Heart left ventricle (tissue), 16 donors: ENCODE measurements around the gene MBD1. TPM values are rescaled to one million over a fixed set of nuclear protein-coding genes. Genes with fewer than 3 reads are reported as not detected.
"Not testable (repeated sequence)": the region's sequence is repeated elsewhere in the genome, so short reads cannot be mapped to it uniquely, and the experiment has no call there.

Experiments
- ATAC-seq, 4 donors: fragments of 200-7000 bp; cut with Tn5 transposase; one replicate each; pipeline ENCODE4 v1.9.1; 2020 to 2022; ENCODE audit warnings: moderate library complexity in 4 of 4, mild to moderate bottlenecking in 3 of 4, moderate number of reproducible peaks in 1 of 4
- DNase-seq, 5 donors: peaks; one replicate each; pipeline ENCODE4 v3.0.0-alpha.2; 2020
- H3K27ac ChIP-seq, 12 donors: fragments of 200-600 bp; sonication (generic) in 4 of 12; one replicate each; pipeline versions ENCODE4 v1.5.0 to v1.8.0; 2016 to 2022; ENCODE audit warnings: mild to moderate bottlenecking in 2 of 12
- H3K27me3 ChIP-seq, 9 donors: fragments of 200-600 bp; sonication (generic) in 2 of 9; one replicate each; pipeline versions ENCODE4 v1.5.1 to v1.8.0; 2016 to 2022; ENCODE audit warnings: mild to moderate bottlenecking in 3 of 9
- H3K36me3 ChIP-seq, 9 donors: fragments of 200-600 bp; sonication (generic) in 2 of 9; one replicate each; pipeline versions ENCODE4 v1.5.0 to v1.8.0; 2018 to 2022; ENCODE audit warnings: mild to moderate bottlenecking in 2 of 9
- H3K4me1 ChIP-seq, 12 donors: fragments of 200-600 bp; sonication (generic) in 4 of 12; one replicate each; pipeline versions ENCODE4 v1.5.0 to v1.8.0; 2016 to 2022; ENCODE audit warnings: mild to moderate bottlenecking in 3 of 12
- H3K4me3 ChIP-seq, 12 donors: fragments of 200-600 bp; sonication (generic) in 4 of 12; one replicate each; pipeline versions ENCODE4 v1.5.0 to v1.8.0; 2017 to 2022; ENCODE audit warnings: mild to moderate bottlenecking in 9 of 12, moderate library complexity in 4 of 12
- H3K9me3 ChIP-seq, 12 donors: fragments of 200-600 bp; sonication (generic) in 4 of 12; one replicate each; pipeline versions ENCODE4 v1.5.0 to v1.8.0; 2016 to 2022; ENCODE audit warnings: mild to moderate bottlenecking in 1 of 12
- POLR2A ChIP-seq, 2 donors: fragments of 450-650 bp; IDR thresholded peaks; one replicate each; pipeline ENCODE4 v1.6.1; 2017; ENCODE audit warnings: antibody characterized with exemption in 2 of 2, mild to moderate bottlenecking in 2 of 2, moderate library complexity in 2 of 2
- WGBS, 4 donors: extraction: QIAGEN DNeasy Blood & Tissue Kit in 2 of 4; methylation state at CpG; one replicate each; pipeline versions ENCODE4 v1.1.5 to v1.1.7; 2013 to 2018; 5-methylcytosine and 5-hydroxymethylcytosine counted together
- intact Hi-C, 10 donors: fragments of 100-400 bp; cut with DNase I; formaldehyde crosslinking; loops; one replicate each; pipeline versions ENCODE4 v1.11.1 to v1.14.2; 2022
- polyA plus RNA-seq, 2 donors: library from polyadenylated mRNA; stranded (reverse); fragments of 200-250 nt; gene quantifications; one replicate each; pipeline ENCODE4 v1.2.3, GENCODE V29; 2013
- total RNA-seq, 9 donors: library from RNA; depleted of rRNA in 2 of 9; stranded (reverse); fragments of >200 nt in 2 of 9; fragmentation: NEBNext Ultra II Directional in 3 of 9; extraction: Animal tissue kit (Norgen Biotek cat#: 25700) in 3 of 9; gene quantifications; one replicate each; pipeline versions ENCODE4 v1.1.0 to v1.2.4, GENCODE V29; 2016 to 2023
- TF ChIP-seq, protein P1 (sequence below), 12 donors: fragments of 200-600 bp; sonication (generic) in 4 of 12; IDR thresholded peaks; one replicate each; pipeline versions ENCODE4 v1.5.0 to v1.8.0; 2018 to 2022; ENCODE audit warnings: antibody characterized with exemption in 12 of 12, mild to moderate bottlenecking in 5 of 12
- donor health status: ischemic (EF 13 %, LVEDD 7.1; RV severe dilation, severe dysfunction).
- donor health status: healthy with polysubstance abuse.
- donor health status: DM: no; HTN: yes; CAD: no.
- donor health status: DM: no; HTN: no; CAD: no.
- donor health status: ischemic (EF 25% LVEDD 6.9; RV normal size, moderate dysfunction).
- donor health status: ischemic (EF 25% LVEDD 5.7; RV mildly dilated, moderate dysfunction).
- donor health status: healthy.
- donor health status: DM: yes; HTN: yes; CAD: no.
- donor health status: ischemic (EF 35%, LVEDD 5.7; RV mildly dilated, moderate dysfunction).
- donor health status: nonischemic (EF 11% LVEDD 7.7; RV severe dilation, severe dysfunction).
- donor health status: DM: yes; HTN: yes; CAD: no.
- donor health status: PGD.
- donor health status: ischemic (EF 29% LVEDD 5.4; RV normal size, mild dysfunction).
- donor health status: nonischemic (EF 23%, LVEDD 6.1; RV moderate dilation, normal function).

The MBD1 gene
- total and polyA plus RNA-seq, 11 donors: 22.4 to 87.7 (median 51.4) TPM

DNA sequence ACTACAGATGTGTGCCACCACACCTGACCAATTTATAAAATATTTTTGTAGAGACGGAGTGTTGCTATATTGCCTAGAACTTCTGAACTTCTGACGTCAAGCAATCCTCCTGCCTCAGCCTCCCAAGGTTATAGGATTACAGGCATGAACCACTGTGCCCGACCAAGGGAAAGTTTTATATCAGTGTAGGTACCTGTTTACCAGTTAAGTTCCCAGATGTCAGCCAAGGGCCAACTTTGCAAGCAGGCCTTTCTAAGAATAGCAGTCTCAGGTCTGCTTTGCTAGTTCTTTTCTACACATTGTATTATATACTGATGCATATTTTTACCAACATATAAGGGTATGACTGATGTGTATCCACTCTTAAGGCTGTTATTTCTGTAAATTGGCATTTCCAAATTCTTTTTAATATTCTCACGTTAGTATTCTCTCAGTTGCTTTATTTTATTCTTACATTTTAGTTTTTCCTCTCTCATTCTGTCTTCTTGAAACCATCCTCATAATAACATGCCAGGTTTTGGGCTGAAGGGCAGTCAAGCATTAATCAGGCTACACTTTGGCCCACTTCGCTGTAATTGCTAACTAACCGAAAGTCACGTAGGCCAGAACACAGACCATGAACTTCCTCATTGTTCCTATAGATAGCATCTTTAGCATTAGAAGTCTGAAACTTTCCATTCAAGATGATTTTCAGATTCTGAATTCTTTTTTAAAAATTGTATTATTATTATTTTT is 31.1 kb upstream of the MBD1 start:
- 71 to 80% (median 78%) methylated on average over 7 of the region's 7 CpGs for WGBS, 4 donors
- Histone ChIP-seq H3K27me3 (peaks cover 0 to 14% (median 0%) of the 10 kb centered on the region in 9 donors), H3K4me3 (no peak overlapping the region), H3K4me1 (peaks cover 0 to 11% (median under 1%) of the 10 kb centered on the region in 12 donors), H3K27ac (no peak overlapping the region), H3K36me3 (no peaks in the 10 kb centered on the region), H3K9me3 (no peaks in the 10 kb centered on the region)
- ATAC-seq (no peak), DNase-seq (no peak)
- intact Hi-C loops: loop anchor here in 1 of 10 donors (10.0 kb wide), 1 partner anchor 68 kb away; no protein-coding TSS in a partner anchor
- TF ChIP-seq POLR2A (IDR thresholded peaks at IDR 0.05): no peak
- TF ChIP-seq, protein P1, sequence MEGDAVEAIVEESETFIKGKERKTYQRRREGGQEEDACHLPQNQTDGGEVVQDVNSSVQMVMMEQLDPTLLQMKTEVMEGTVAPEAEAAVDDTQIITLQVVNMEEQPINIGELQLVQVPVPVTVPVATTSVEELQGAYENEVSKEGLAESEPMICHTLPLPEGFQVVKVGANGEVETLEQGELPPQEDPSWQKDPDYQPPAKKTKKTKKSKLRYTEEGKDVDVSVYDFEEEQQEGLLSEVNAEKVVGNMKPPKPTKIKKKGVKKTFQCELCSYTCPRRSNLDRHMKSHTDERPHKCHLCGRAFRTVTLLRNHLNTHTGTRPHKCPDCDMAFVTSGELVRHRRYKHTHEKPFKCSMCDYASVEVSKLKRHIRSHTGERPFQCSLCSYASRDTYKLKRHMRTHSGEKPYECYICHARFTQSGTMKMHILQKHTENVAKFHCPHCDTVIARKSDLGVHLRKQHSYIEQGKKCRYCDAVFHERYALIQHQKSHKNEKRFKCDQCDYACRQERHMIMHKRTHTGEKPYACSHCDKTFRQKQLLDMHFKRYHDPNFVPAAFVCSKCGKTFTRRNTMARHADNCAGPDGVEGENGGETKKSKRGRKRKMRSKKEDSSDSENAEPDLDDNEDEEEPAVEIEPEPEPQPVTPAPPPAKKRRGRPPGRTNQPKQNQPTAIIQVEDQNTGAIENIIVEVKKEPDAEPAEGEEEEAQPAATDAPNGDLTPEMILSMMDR (IDR thresholded peaks at IDR 0.05): no peak

DNA sequence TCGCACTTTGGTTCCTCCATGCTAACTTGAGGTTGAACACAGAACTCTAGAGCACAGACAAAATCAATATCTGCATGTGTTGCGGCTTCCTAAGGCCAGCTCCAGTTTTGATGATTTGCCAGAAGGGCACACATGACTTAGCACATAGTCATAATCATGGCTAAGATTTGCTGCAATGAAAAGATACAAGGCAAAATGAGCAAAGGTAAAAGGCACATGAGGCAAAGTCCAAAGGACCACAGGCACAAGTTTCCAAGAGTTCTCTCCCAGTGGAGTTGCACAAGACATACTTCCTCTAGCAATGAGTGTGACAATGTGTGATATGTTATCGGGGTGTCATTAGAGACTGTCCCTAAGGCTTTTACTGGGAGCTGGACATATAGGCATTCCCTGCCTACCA is 30.3 kb upstream of the MBD1 start:
- WGBS, 4 donors: 81 to 91% (median 86%) methylated on average over 3 of the region's 3 CpGs
- Histone ChIP-seq H3K4me1 (peaks cover 0 to 18% (median 7%) of the 10 kb centered on the region in 12 donors), H3K27ac (no peak overlapping the region), H3K4me3 (no peak overlapping the region), H3K36me3 (no peaks in the 10 kb centered on the region), H3K27me3 (peaks cover 0 to 14% (median 0%) of the 10 kb centered on the region in 9 donors), H3K9me3 (no peaks in the 10 kb centered on the region)
- TF ChIP-seq, protein P1 (IDR thresholded peaks at IDR 0.05): no peak
- no peak for TF ChIP-seq POLR2A (IDR thresholded peaks at IDR 0.05)
- intact Hi-C loops: loop anchor here in 1 of 10 donors (10.0 kb wide), 1 partner anchor 67 kb away; no protein-coding TSS in a partner anchor
- no peak for DNase-seq
- ATAC-seq: no peak

DNA sequence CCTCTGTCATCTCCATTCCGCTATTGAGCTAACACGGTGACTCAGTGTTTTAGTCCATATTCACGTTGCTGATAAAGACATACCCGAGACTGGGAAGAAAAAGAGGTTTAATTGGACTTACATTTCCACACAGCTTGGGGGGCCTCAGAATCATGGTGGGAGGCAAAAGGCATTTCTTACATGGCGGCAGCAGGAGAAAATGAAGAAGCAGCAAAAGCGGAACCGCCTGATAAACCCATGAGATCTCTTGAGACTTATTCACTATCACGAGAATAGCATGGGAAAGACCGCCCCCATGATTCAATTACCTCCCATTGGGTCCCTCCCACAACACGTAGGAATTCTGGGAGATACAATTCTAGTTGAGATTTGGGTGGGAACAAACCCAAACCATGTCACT is 28.8 kb upstream of the MBD1 start:
- Histone ChIP-seq H3K36me3 (no peaks in the 10 kb centered on the region), H3K9me3 (peaks cover 0 to 3% (median 0%) of the 10 kb centered on the region in 12 donors), H3K4me3 (no peak overlapping the region), H3K27me3 (peaks cover 0 to 10% (median 0%) of the 10 kb centered on the region in 9 donors), H3K27ac (no peak overlapping the region), H3K4me1 (peaks cover 0 to 18% (median 8%) of the 10 kb centered on the region in 12 donors)
- intact Hi-C loops: loop anchor here in 1 of 10 donors (10.0 kb wide), 1 partner anchor 65 kb away; no protein-coding TSS in a partner anchor
- DNase-seq: no peak
- no peak for ATAC-seq
- TF ChIP-seq POLR2A (IDR thresholded peaks at IDR 0.05): no peak
- TF ChIP-seq, protein P1 (IDR thresholded peaks at IDR 0.05): no peak
- 78 to 87% (median 85%) methylated on average over 10 of the region's 10 CpGs for WGBS, 4 donors

DNA sequence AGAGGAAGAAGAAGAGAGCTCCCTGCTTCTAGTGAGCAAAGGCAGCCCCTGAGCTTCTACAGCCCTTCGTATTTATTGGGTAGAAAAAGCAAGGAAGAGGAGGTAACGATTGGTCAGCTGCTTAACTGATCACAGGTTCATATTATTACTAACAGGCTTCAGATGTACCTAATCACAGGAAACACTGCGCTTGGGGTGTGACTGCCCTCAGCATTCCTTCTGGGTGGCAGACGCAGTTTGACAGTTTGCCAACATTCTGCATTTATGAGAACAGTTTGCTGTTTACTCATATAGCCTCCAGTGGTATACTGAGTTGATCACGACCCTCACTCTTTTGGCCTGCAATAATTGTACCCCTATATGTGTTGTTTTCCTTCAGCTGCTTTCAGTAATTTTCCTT is 27.5 kb upstream of the MBD1 start:
- DNase-seq, H3K27ac ChIP-seq, H3K9me3 ChIP-seq, H3K36me3 ChIP-seq, intact Hi-C loops, ATAC-seq, H3K4me3 ChIP-seq: not testable (repeated sequence)
- Histone ChIP-seq H3K4me1 (peaks cover 0 to 18% (median 8%) of the 10 kb centered on the region in 12 donors), H3K27me3 (peaks cover 0 to 14% (median 0%) of the 10 kb centered on the region in 9 donors)
- WGBS, 4 donors: 62 to 76% (median 75%) methylated on average over 5 of the region's 5 CpGs
